NCI-H1694 (cell line): ENCODE measurements around the gene TFF1.

Experiments used
- DNase-seq: peaks from one replicate; lab custom pipeline; 2025; lab: John Stamatoyannopoulos, UW

Gene TFF1

GRCh38 chr21:42381347-42381984 lies 15.1 kb upstream of the TFF1 start:
- peak; percentile 57 for DNase-seq

- DNase-seq, result no peak
Measured at GRCh38 chr21:42379426-42380215, 13.3 kb upstream of the TFF1 start.

- DNase-seq, result no peak
Measured at GRCh38 chr21:42378418-42378817, 12.1 kb upstream of the TFF1 start.

- no peak for DNase-seq
Measured at GRCh38 chr21:42377951-42378340, 11.6 kb upstream of the TFF1 start.

GRCh38 chr21:42377211-42377950 lies 11.0 kb upstream of the TFF1 start:
- DNase-seq, result no peak

GRCh38 chr21:42376338-42376982 lies 10.1 kb upstream of the TFF1 start:
- no peak for DNase-seq

GRCh38 chr21:42375966-42376337 lies 9.6 kb upstream of the TFF1 start:
- no peak for DNase-seq

- no peak for DNase-seq
Measured at GRCh38 chr21:42375506-42375905, 9.2 kb upstream of the TFF1 start.

GRCh38 chr21:42374864-42375499 lies 8.6 kb upstream of the TFF1 start:
- no peak for DNase-seq

GRCh38 chr21:42374457-42374856 lies 8.1 kb upstream of the TFF1 start:
- no peak for DNase-seq

- no peak for DNase-seq
Measured at GRCh38 chr21:42373908-42374455, 7.6 kb upstream of the TFF1 start.

GRCh38 chr21:42373196-42373907 lies 7.0 kb upstream of the TFF1 start:
- no peak for DNase-seq

- DNase-seq, result no peak
Measured at GRCh38 chr21:42370894-42371654, 4.7 kb upstream of the TFF1 start.

- no peak for DNase-seq
Measured at GRCh38 chr21:42369821-42370220, 3.5 kb upstream of the TFF1 start.

- DNase-seq, result peak; percentile 14
Measured at GRCh38 chr21:42367367-42368165, 1.2 kb upstream of the TFF1 start.

- DNase-seq, result no peak
Measured at GRCh38 chr21:42365770-42366169, 565 bp downstream of the TFF1 start.

- no peak for DNase-seq
Measured at GRCh38 chr21:42364304-42364865, 1.9 kb downstream of the TFF1 start.

- no peak for DNase-seq
Measured at GRCh38 chr21:42363312-42363711, 3.0 kb downstream of the TFF1 start.

- no peak for DNase-seq
Measured at GRCh38 chr21:42362700-42363099, 3.6 kb downstream of the TFF1 start.
